Neuronal stem cell (in vitro differentiated cells): ENCODE data around the gene IRS2.
A peak's percentile ranks its signal among the peaks of the same experiment; 100 is the strongest.

ENCODE experiments used
- DNase-seq: peaks from one replicate; pipeline ENCODE4 v3.0.0-alpha.2; 2013; ENCODE audit warnings: low spot score
- H2AFZ ChIP-seq: one replicate; pipeline ENCODE4 v1.6.1; 2013; ENCODE audit warnings: mild to moderate bottlenecking, low read length, inconsistent platforms
- H2AK5ac ChIP-seq: 2 replicates; pipeline ENCODE4 v1.6.1; 2013; ENCODE audit warnings: low read depth, mild to moderate bottlenecking, inconsistent platforms, low read length, moderate library complexity, mixed read lengths
- H2BK120ac ChIP-seq: 2 replicates; pipeline ENCODE4 v1.6.1; 2013; ENCODE audit warnings: low read depth, mild to moderate bottlenecking, inconsistent platforms, low read length, moderate library complexity, mixed read lengths
- H2BK12ac ChIP-seq: one replicate; pipeline ENCODE4 v1.6.1; 2013; ENCODE audit warnings: low read length, inconsistent platforms
- H2BK15ac ChIP-seq: 2 replicates; pipeline ENCODE4 v1.6.1; 2013; ENCODE audit warnings: mild to moderate bottlenecking, low read length, inconsistent platforms, mixed read lengths
- H2BK5ac ChIP-seq: one replicate; pipeline ENCODE4 v1.6.1; 2013; ENCODE audit warnings: inconsistent platforms, mild to moderate bottlenecking, low read length, moderate library complexity
- H3K14ac ChIP-seq: one replicate; pipeline ENCODE4 v1.6.1; 2013; ENCODE audit warnings: low read length, inconsistent platforms
- H3K18ac ChIP-seq: 2 replicates; pipeline ENCODE4 v1.6.1; 2013; ENCODE audit warnings: low read length, inconsistent platforms
- H3K23ac ChIP-seq: 2 replicates; pipeline ENCODE4 v1.6.1; 2013; ENCODE audit warnings: low read depth, mild to moderate bottlenecking, mixed read lengths, low read length, inconsistent platforms; ENCODE audit not compliant: poor library complexity
- H3K27ac ChIP-seq: replicated peaks from 3 replicates; pipeline ENCODE4 v1.5.1; 2013; ENCODE audit warnings: low read length, inconsistent platforms
- H3K27me3 ChIP-seq, 3 experiments: 2 replicates each; pipeline ENCODE4 v1.6.1; 2013; ENCODE audit warnings: low read length in 3 of 3, mild to moderate bottlenecking in 2 of 3, inconsistent platforms in 1 of 3, low read depth in 1 of 3, mixed read lengths in 1 of 3, moderate library complexity in 1 of 3; ENCODE audit not compliant: control insufficient read depth in 3 of 3, insufficient read depth in 3 of 3
- H3K36me3 ChIP-seq, 2 donors: replicated peaks in 1 of 2; 2 replicates each; pipeline ENCODE4 v1.6.1; 2013; ENCODE audit warnings: low read length in 2 of 2; ENCODE audit not compliant: control insufficient read depth in 2 of 2, insufficient read depth in 2 of 2
- H3K4ac ChIP-seq: 2 replicates; pipeline ENCODE4 v1.6.1; 2013; ENCODE audit warnings: inconsistent platforms, mild to moderate bottlenecking, low read length, moderate library complexity
- H3K4me1 ChIP-seq, 2 donors: 1 replicate in 1 of 2; 2 replicates in 1 of 2; pipeline ENCODE4 v1.6.1; 2013; ENCODE audit warnings: low read length in 2 of 2, low read depth in 1 of 2; ENCODE audit not compliant: control insufficient read depth in 2 of 2, insufficient read depth in 1 of 2
- H3K4me2 ChIP-seq: one replicate; pipeline ENCODE4 v1.6.1; 2013; ENCODE audit warnings: mild to moderate bottlenecking, low read length, inconsistent platforms; ENCODE audit not compliant: insufficient read depth, poor library complexity, severe bottlenecking
- H3K4me3 ChIP-seq, 2 donors: 2 replicates each; pipeline ENCODE4 v1.5.1; 2013; ENCODE audit warnings: low read length in 2 of 2, mild to moderate bottlenecking in 2 of 2, inconsistent platforms in 1 of 2, moderate library complexity in 1 of 2
- H3K79me1 ChIP-seq: one replicate; pipeline ENCODE4 v1.6.1; 2013; ENCODE audit warnings: low read depth, mild to moderate bottlenecking, inconsistent platforms, low read length, moderate library complexity
- H3K9ac ChIP-seq: one replicate; pipeline ENCODE4 v1.6.1; 2013; ENCODE audit warnings: mild to moderate bottlenecking, low read depth, low read length, inconsistent platforms; ENCODE audit not compliant: poor library complexity
- H3K9me3 ChIP-seq, 2 donors: replicated peaks in 1 of 2; 2 replicates each; pipeline versions ENCODE3 to v1.6.1; 2013; ENCODE audit warnings: low read length in 2 of 2, mild to moderate bottlenecking in 2 of 2, inconsistent platforms in 1 of 2, low read depth in 1 of 2, mixed read lengths in 1 of 2, moderate library complexity in 1 of 2; ENCODE audit not compliant: control insufficient read depth in 2 of 2, insufficient read depth in 1 of 2
- H4K8ac ChIP-seq: one replicate; pipeline ENCODE4 v1.6.1; 2013; ENCODE audit warnings: low read depth, mild to moderate bottlenecking, inconsistent platforms, low read length, moderate library complexity
- H4K91ac ChIP-seq: one replicate; pipeline ENCODE4 v1.6.1; 2013; ENCODE audit warnings: low read length, low read depth, mild to moderate bottlenecking, inconsistent platforms; ENCODE audit not compliant: poor library complexity
- WGBS, 2 donors: extraction: QIAGEN DNeasy Blood & Tissue Kit; methylation state at CpG; one replicate each; pipeline ENCODE4 v1.1.7; 2013; ENCODE audit warnings: missing lambda C conversion rate in 2 of 2, mixed read lengths in 1 of 2; ENCODE audit not compliant: insufficient read length in 2 of 2, insufficient replicate concordance in 1 of 2; ENCODE audit errors: extremely low coverage in 2 of 2; 5-methylcytosine and 5-hydroxymethylcytosine counted together

The IRS2 gene

DNA sequence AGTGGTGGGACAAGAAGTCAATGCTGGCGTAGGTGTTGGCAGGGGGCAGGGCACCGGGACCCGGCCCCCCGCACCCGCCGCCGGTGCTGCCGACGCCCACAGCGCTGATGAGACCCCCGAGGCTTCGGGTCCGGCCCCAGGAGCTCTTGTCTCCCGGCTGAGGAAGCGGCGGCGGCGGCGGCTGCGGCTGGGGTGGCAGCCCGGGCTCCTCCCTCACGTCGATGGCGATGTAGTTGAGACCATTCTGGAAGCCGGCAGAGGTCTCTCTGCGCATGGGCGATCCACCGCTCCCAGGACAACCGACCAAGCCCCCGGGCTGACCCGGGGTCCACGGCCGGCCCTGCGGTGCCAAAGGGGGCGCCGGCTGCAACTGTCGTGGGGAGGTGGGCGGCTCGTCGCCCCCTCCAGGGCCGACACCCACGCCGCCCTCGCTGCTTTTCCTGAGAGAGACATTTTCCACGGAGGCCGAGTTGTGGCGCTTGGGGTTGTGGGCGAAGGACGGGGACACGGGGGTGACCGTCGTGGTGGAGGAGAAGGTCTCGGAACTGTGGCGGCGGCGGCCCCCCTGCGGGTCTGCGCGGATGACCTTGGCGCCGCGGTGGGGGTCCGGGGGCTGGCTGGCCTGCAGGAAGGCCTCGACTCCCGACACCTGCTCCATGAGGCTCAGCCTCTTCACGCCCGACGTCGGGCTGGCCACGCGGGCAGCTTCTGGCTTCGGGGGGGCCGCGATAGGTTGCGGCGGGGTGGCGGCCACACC lies 4.1 kb downstream of the IRS2 start:
- H3K27ac ChIP-seq: no peak overlapping the region
- H2AFZ ChIP-seq: no peak overlapping the region
- no peak overlapping the region for H2BK15ac ChIP-seq
- no CpG with 5 or more reads among the region's 77 CpGs for WGBS, 2 donors
- peak overlapping the region; percentile 82 for H3K14ac ChIP-seq
- H3K36me3 ChIP-seq: peaks cover 22 to 24% of the 10 kb centered on the region in 2 donors
- H2BK120ac ChIP-seq: no peak overlapping the region
- no peak overlapping the region for H3K4ac ChIP-seq
- peak overlapping the region; percentile 40 for H3K4me2 ChIP-seq
- H3K18ac ChIP-seq: peak overlapping the region; percentile 57
- H4K91ac ChIP-seq: no peak overlapping the region
- peak overlapping the region; percentile 20 for H3K23ac ChIP-seq
- H3K4me1 ChIP-seq: peaks cover 7 to 13% of the 10 kb centered on the region in 2 donors
- peak overlapping the region; percentile 39 for H2BK5ac ChIP-seq
- H2BK12ac ChIP-seq: no peak overlapping the region
- no peak for DNase-seq
- peaks cover 0 to 5% of the 10 kb centered on the region in 2 donors for H3K9me3 ChIP-seq
- H3K79me1 ChIP-seq: peaks cover 37% of the 10 kb centered on the region
- peak overlapping the region; percentile 70 for H2AK5ac ChIP-seq
- H3K9ac ChIP-seq: peak overlapping the region; percentile 44
- peak overlapping the region in 1 of 2 donors; percentile 75 for H3K4me3 ChIP-seq
- no peaks in the 10 kb centered on the region for H3K27me3 ChIP-seq
- peak overlapping the region; percentile 17 for H4K8ac ChIP-seq

DNA sequence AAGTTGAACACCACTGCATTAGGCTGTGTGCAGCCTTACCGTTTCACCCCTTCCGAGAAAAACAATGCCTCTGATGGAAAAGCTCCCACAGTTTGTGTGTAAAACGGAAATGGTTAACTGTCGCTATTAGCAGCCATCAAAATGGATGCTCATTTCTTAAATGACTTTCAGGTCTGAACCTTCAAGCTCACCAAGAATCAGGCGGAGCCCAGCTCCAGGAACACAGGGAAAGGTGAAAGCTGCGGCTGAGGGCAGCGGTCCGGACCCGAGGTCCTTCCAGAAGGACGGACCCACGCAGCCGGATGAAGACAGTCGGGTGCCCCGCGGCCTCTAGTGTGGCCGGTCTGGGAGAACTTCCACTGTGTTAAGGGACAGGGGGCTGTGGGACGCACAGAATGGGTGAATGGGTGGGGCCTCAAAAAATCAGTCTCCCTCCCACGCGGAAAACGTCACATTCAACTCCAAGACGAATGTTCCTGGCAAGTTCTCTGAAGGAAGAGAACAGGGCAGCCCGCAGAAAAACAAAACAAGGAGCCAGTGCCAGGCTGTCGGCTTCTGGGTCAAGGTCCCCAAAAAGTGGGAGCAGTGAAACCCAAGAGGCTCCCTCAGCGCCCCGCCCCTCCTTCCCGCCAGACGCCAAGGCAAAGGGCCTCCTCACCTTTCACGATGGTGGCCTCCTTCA lies 4.9 kb downstream of the IRS2 start:
- Histone ChIP-seq H2BK12ac (no peak overlapping the region), H3K79me1 (peaks cover 37% of the 10 kb centered on the region), H3K36me3 (peaks cover 22 to 24% of the 10 kb centered on the region in 2 donors), H3K4me1 (peaks cover 7 to 13% of the 10 kb centered on the region in 2 donors), H2AFZ (no peak overlapping the region), H3K9me3 (peaks cover 0 to 5% of the 10 kb centered on the region in 2 donors), H2AK5ac (no peak overlapping the region), H3K4me2 (peak overlapping the region; percentile 60), H3K14ac (no peak overlapping the region), H3K18ac (no peak overlapping the region), H2BK15ac (no peak overlapping the region), H2BK5ac (no peak overlapping the region), H3K4me3 (peak overlapping the region in 1 of 2 donors; percentile 75), H3K27me3 (no peaks in the 10 kb centered on the region), H3K4ac (no peak overlapping the region), H3K23ac (no peak overlapping the region), H4K8ac (no peak overlapping the region), H3K27ac (no peak overlapping the region), H2BK120ac (no peak overlapping the region), H4K91ac (no peak overlapping the region), H3K9ac (no peak overlapping the region)
- DNase-seq: no peak
- no CpG with 5 or more reads among the region's 28 CpGs for WGBS, 2 donors

DNA sequence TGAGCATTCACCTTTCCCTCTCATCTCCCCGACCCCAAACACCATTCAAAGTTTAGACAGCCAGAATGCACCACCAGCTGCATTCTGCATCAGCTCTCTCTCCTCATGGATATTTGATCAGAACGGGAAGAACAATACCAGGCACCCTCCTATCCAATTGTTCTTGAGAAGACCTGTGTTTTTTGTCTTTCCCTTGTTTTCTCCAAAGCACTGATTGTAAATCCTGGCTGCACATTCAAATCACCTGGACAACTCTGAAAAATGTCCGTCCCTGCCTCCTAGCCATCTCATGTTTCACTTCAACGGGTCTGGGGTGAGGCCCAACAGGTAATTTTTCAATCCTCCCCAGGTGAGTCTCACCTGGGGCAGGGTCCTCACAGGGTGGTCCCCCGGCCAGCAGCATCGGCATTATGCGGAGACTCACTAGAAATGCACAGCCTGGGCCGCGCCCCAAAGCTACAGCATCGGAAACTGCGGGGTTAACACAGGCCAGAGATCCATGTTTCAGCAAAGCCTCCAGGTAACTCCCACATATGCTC lies 5.5 kb downstream of the IRS2 start:
- Histone ChIP-seq H3K4me1 (peaks cover 7 to 13% of the 10 kb centered on the region in 2 donors), H4K8ac (no peak overlapping the region), H2BK120ac (no peak overlapping the region), H3K79me1 (peaks cover 37% of the 10 kb centered on the region), H3K4me3 (peak overlapping the region in 1 of 2 donors; percentile 75), H3K9me3 (peaks cover 0 to 5% of the 10 kb centered on the region in 2 donors), H3K18ac (no peak overlapping the region), H3K4me2 (peak overlapping the region; percentile 60), H4K91ac (no peak overlapping the region), H3K36me3 (peaks cover 22 to 24% of the 10 kb centered on the region in 2 donors), H3K23ac (no peak overlapping the region), H2AFZ (no peak overlapping the region), H2AK5ac (no peak overlapping the region), H2BK15ac (no peak overlapping the region), H3K27ac (no peak overlapping the region), H3K4ac (no peak overlapping the region), H2BK12ac (no peak overlapping the region), H2BK5ac (no peak overlapping the region), H3K14ac (no peak overlapping the region), H3K9ac (no peak overlapping the region), H3K27me3 (no peaks in the 10 kb centered on the region)
- no peak for DNase-seq
- WGBS, 2 donors: no CpG with 5 or more reads among the region's 11 CpGs
